Immature natural killer cell (primary cell): ENCODE results near the gene CD274. TPM values are rescaled to one million over a fixed set of nuclear protein-coding genes. Genes with fewer than 3 reads are reported as not detected.
"Not testable (repeated sequence)": the region's sequence is repeated elsewhere in the genome, so short reads cannot be mapped to it uniquely, and the experiment has no call there.

Experiments used
- DNase-seq, 3 donors: peaks; one replicate each; pipeline ENCODE4 v3.0.0; 2022; ENCODE audit warnings: mixed read lengths in 1 of 3
- H3K27ac Mint-ChIP-seq, 6 donors: one replicate each; pipeline ENCODE4 v1.8.0; 2020; ENCODE audit warnings: mixed read lengths in 6 of 6, mild to moderate bottlenecking in 5 of 6, inconsistent platforms in 4 of 6, moderate library complexity in 3 of 6
- H3K27me3 Mint-ChIP-seq, 3 donors: one replicate each; pipeline ENCODE4 v1.8.0; 2020 to 2021; ENCODE audit warnings: low read depth in 3 of 3, mild to moderate bottlenecking in 3 of 3, mixed read lengths in 3 of 3, moderate library complexity in 3 of 3, inconsistent platforms in 1 of 3
- H3K36me3 Mint-ChIP-seq, 3 donors: one replicate each; pipeline ENCODE4 v1.8.0; 2020; ENCODE audit warnings: mixed read lengths in 3 of 3, inconsistent platforms in 2 of 3, mild to moderate bottlenecking in 2 of 3
- H3K4me1 Mint-ChIP-seq, 2 donors: one replicate each; pipeline ENCODE4 v1.8.0; 2020; ENCODE audit warnings: inconsistent platforms in 2 of 2, mild to moderate bottlenecking in 2 of 2, mixed read lengths in 2 of 2, moderate library complexity in 1 of 2
- H3K4me3 Mint-ChIP-seq, 5 donors: one replicate each; pipeline ENCODE4 v1.8.0; 2020; ENCODE audit warnings: mild to moderate bottlenecking in 5 of 5, mixed read lengths in 5 of 5, inconsistent platforms in 3 of 5, moderate library complexity in 3 of 5
- H3K9me3 Mint-ChIP-seq, 6 donors: one replicate each; pipeline ENCODE4 v1.8.0; 2020; ENCODE audit warnings: mild to moderate bottlenecking in 6 of 6, mixed read lengths in 6 of 6, inconsistent platforms in 4 of 6, moderate library complexity in 3 of 6
- polyA plus RNA-seq, 3 donors: library from polyadenylated mRNA; unstranded; fragments of 300-500 nt; fragmentation: Illumina TruSeq; gene quantifications; one replicate each; pipeline ENCODE4 v1.2.3, GENCODE V29; 2021

Gene CD274
- polyA plus RNA-seq, 3 donors from 2014 or later = 1.5 to 3.1 (median 2.4) TPM

GRCh38 chr9:5460157-5460556 is 9.8 kb downstream of the CD274 start:
- Mint-ChIP-seq H3K27me3 (peaks cover 0 to 4% (median 0%) of the 10 kb centered on the region in 3 donors), H3K4me3 (no peak overlapping the region), H3K9me3 (no peaks in the 10 kb centered on the region), H3K4me1 (no peaks in the 10 kb centered on the region), H3K36me3 (peaks cover 22 to 49% (median 48%) of the 10 kb centered on the region in 3 donors), H3K27ac (no peak overlapping the region)
- DNase-seq = no peak

- not testable (repeated sequence) for H3K27ac Mint-ChIP-seq, H3K4me1 Mint-ChIP-seq, DNase-seq, H3K27me3 Mint-ChIP-seq, H3K9me3 Mint-ChIP-seq, H3K4me3 Mint-ChIP-seq
- peaks cover 37 to 54% (median 49%) of the 10 kb centered on the region in 3 donors for H3K36me3 Mint-ChIP-seq
Observed at GRCh38 chr9:5464831-5465330, 14.5 kb downstream of the CD274 start.

- Mint-ChIP-seq H3K9me3 (no peaks in the 10 kb centered on the region), H3K4me1 (no peaks in the 10 kb centered on the region), H3K36me3 (peaks cover 35 to 54% (median 47%) of the 10 kb centered on the region in 3 donors), H3K4me3 (no peak overlapping the region), H3K27ac (no peak overlapping the region), H3K27me3 (no peaks in the 10 kb centered on the region)
- DNase-seq = no peak
Observed at GRCh38 chr9:5466005-5466404, 15.7 kb downstream of the CD274 start.

GRCh38 chr9:5466766-5467165 is 16.4 kb downstream of the CD274 start:
- H3K9me3 Mint-ChIP-seq = no peaks in the 10 kb centered on the region
- H3K36me3 Mint-ChIP-seq = peaks cover 35 to 54% (median 47%) of the 10 kb centered on the region in 3 donors
- no peak overlapping the region for H3K4me3 Mint-ChIP-seq
- peak overlapping the region in 1 of 6 donors; percentile 48 for H3K27ac Mint-ChIP-seq
- DNase-seq = no peak
- H3K4me1 Mint-ChIP-seq = no peaks in the 10 kb centered on the region
- no peaks in the 10 kb centered on the region for H3K27me3 Mint-ChIP-seq

- Mint-ChIP-seq H3K27me3 (no peaks in the 10 kb centered on the region), H3K36me3 (peaks cover 25 to 39% (median 34%) of the 10 kb centered on the region in 3 donors), H3K4me1 (no peaks in the 10 kb centered on the region), H3K9me3 (no peaks in the 10 kb centered on the region), H3K4me3 (no peak overlapping the region), H3K27ac (no peak overlapping the region)
- no peak for DNase-seq
Observed at GRCh38 chr9:5468850-5469249, 18.5 kb downstream of the CD274 start.

GRCh38 chr9:5470122-5470521 is 19.8 kb downstream of the CD274 start:
- peaks cover 19 to 30% (median 26%) of the 10 kb centered on the region in 3 donors for H3K36me3 Mint-ChIP-seq
- no peaks in the 10 kb centered on the region for H3K9me3 Mint-ChIP-seq
- H3K27ac Mint-ChIP-seq = no peak overlapping the region
- H3K4me1 Mint-ChIP-seq = peaks cover 7 to 11% of the 10 kb centered on the region in 2 donors
- no peak for DNase-seq
- no peak overlapping the region for H3K4me3 Mint-ChIP-seq
- no peaks in the 10 kb centered on the region for H3K27me3 Mint-ChIP-seq

GRCh38 chr9:5470816-5471215 is 20.5 kb downstream of the CD274 start:
- Mint-ChIP-seq H3K4me3 (no peak overlapping the region), H3K36me3 (peaks cover 14 to 25% (median 22%) of the 10 kb centered on the region in 3 donors), H3K4me1 (peaks cover 8 to 17% of the 10 kb centered on the region in 2 donors), H3K27me3 (no peaks in the 10 kb centered on the region), H3K9me3 (no peaks in the 10 kb centered on the region), H3K27ac (no peak overlapping the region)
- no peak for DNase-seq

GRCh38 chr9:5475611-5476010 is 25.3 kb downstream of the CD274 start:
- H3K4me3 Mint-ChIP-seq, H3K9me3 Mint-ChIP-seq, H3K27ac Mint-ChIP-seq, H3K36me3 Mint-ChIP-seq, H3K27me3 Mint-ChIP-seq, DNase-seq: not testable (repeated sequence)
- H3K4me1 Mint-ChIP-seq = peaks cover 8 to 17% of the 10 kb centered on the region in 2 donors

- Mint-ChIP-seq H3K36me3 (no peaks in the 10 kb centered on the region), H3K4me1 (peaks cover 8 to 17% of the 10 kb centered on the region in 2 donors), H3K9me3 (no peaks in the 10 kb centered on the region), H3K4me3 (no peak overlapping the region), H3K27ac (no peak overlapping the region), H3K27me3 (peaks cover 0 to 3% (median 0%) of the 10 kb centered on the region in 3 donors)
- no peak for DNase-seq
Observed at GRCh38 chr9:5478206-5478605, 27.9 kb downstream of the CD274 start.

- Mint-ChIP-seq H3K27me3 (peaks cover 0 to 4% (median 0%) of the 10 kb centered on the region in 3 donors), H3K36me3 (no peaks in the 10 kb centered on the region), H3K27ac (no peak overlapping the region), H3K9me3 (no peaks in the 10 kb centered on the region), H3K4me3 (no peak overlapping the region), H3K4me1 (peaks cover under 1 to 6% of the 10 kb centered on the region in 2 donors)
- no peak for DNase-seq
Observed at GRCh38 chr9:5479994-5480694, 29.8 kb downstream of the CD274 start.

- no peak for DNase-seq
- no peaks in the 10 kb centered on the region for H3K4me1 Mint-ChIP-seq
- peaks cover 0 to 4% (median 0%) of the 10 kb centered on the region in 3 donors for H3K27me3 Mint-ChIP-seq
- no peak overlapping the region for H3K27ac Mint-ChIP-seq
- no peak overlapping the region for H3K4me3 Mint-ChIP-seq
- no peaks in the 10 kb centered on the region for H3K36me3 Mint-ChIP-seq
- no peaks in the 10 kb centered on the region for H3K9me3 Mint-ChIP-seq
Observed at GRCh38 chr9:5480919-5481318, 30.6 kb downstream of the CD274 start.

- Mint-ChIP-seq H3K27ac (no peak overlapping the region), H3K27me3 (peaks cover 0 to 4% (median 0%) of the 10 kb centered on the region in 3 donors), H3K9me3 (no peaks in the 10 kb centered on the region), H3K4me3 (no peak overlapping the region), H3K36me3 (no peaks in the 10 kb centered on the region), H3K4me1 (no peaks in the 10 kb centered on the region)
- DNase-seq = no peak
Observed at GRCh38 chr9:5481322-5482040, 31.1 kb downstream of the CD274 start.

- DNase-seq = no peak
- Mint-ChIP-seq H3K27me3 (peaks cover 0 to 4% (median 0%) of the 10 kb centered on the region in 3 donors), H3K9me3 (no peaks in the 10 kb centered on the region), H3K36me3 (no peaks in the 10 kb centered on the region), H3K4me1 (no peaks in the 10 kb centered on the region), H3K27ac (no peak overlapping the region), H3K4me3 (no peak overlapping the region)
Observed at GRCh38 chr9:5482194-5482593, 31.9 kb downstream of the CD274 start.

- DNase-seq = no peak
- H3K27ac Mint-ChIP-seq = no peak overlapping the region
- H3K4me1 Mint-ChIP-seq = no peaks in the 10 kb centered on the region
- no peaks in the 10 kb centered on the region for H3K9me3 Mint-ChIP-seq
- no peaks in the 10 kb centered on the region for H3K36me3 Mint-ChIP-seq
- H3K27me3 Mint-ChIP-seq = peaks cover 0 to 4% (median 0%) of the 10 kb centered on the region in 3 donors
- H3K4me3 Mint-ChIP-seq = no peak overlapping the region
Observed at GRCh38 chr9:5483306-5483705, 33.0 kb downstream of the CD274 start.
